Lung (tissue), 12 donors: ENCODE measurements around the gene SHISA7. TPM values are rescaled to one million over a fixed set of nuclear protein-coding genes. Genes with fewer than 3 reads are reported as not detected.
A peak's percentile ranks its signal among the peaks of the same experiment; 100 is the strongest.
"Not testable (repeated sequence)": the region's sequence is repeated elsewhere in the genome, so short reads cannot be mapped to it uniquely, and the experiment has no call there.

Experiments used
- ATAC-seq: fragments of 200-7000 bp; cut with Tn5 transposase; one replicate; pipeline ENCODE4 v1.9.1; 2020; ENCODE audit warnings: moderate number of reproducible peaks; ENCODE audit not compliant: insufficient read depth, low FRiP score
- DNase-seq, 3 donors: peaks; one replicate each; pipeline ENCODE4 v3.0.0-alpha.2; 2013 to 2017
- H3K27ac ChIP-seq, 2 donors: one replicate each; pipeline ENCODE4 v1.5.1; 2013; ENCODE audit warnings: mild to moderate bottlenecking in 2 of 2, moderate library complexity in 2 of 2, control low read depth in 1 of 2, inconsistent platforms in 1 of 2, low read depth in 1 of 2, low read length in 1 of 2
- H3K27me3 ChIP-seq, 3 donors: one replicate each; pipeline ENCODE4 v1.5.1; 2013; ENCODE audit warnings: low read length in 2 of 3; ENCODE audit not compliant: control insufficient read depth in 3 of 3, insufficient read depth in 3 of 3
- H3K36me3 ChIP-seq, 4 donors: one replicate each; pipeline ENCODE4 v1.5.1; 2013; ENCODE audit warnings: low read length in 4 of 4, mild to moderate bottlenecking in 1 of 4, moderate library complexity in 1 of 4; ENCODE audit not compliant: control insufficient read depth in 4 of 4, insufficient read depth in 4 of 4
- H3K4me1 ChIP-seq, 5 donors: one replicate each; pipeline ENCODE4 v1.5.1; 2013; ENCODE audit warnings: low read length in 5 of 5, mild to moderate bottlenecking in 2 of 5, moderate library complexity in 1 of 5; ENCODE audit not compliant: control insufficient read depth in 5 of 5, insufficient read depth in 5 of 5
- H3K4me3 ChIP-seq: one replicate; pipeline ENCODE4 v1.5.1; 2013; ENCODE audit warnings: mild to moderate bottlenecking, control low read depth, moderate library complexity
- H3K9ac ChIP-seq, 2 donors: one replicate each; pipeline ENCODE4 v1.5.1; 2013; ENCODE audit warnings: low read length in 2 of 2, control low read depth in 1 of 2; ENCODE audit not compliant: insufficient read depth in 1 of 2
- H3K9me3 ChIP-seq, 4 donors: one replicate each; pipeline ENCODE4 v1.5.1; 2013; ENCODE audit warnings: low read length in 3 of 4, mild to moderate bottlenecking in 1 of 4, moderate library complexity in 1 of 4; ENCODE audit not compliant: control insufficient read depth in 4 of 4, insufficient read depth in 3 of 4
- WGBS, 2 donors: extraction: QIAGEN DNeasy Blood & Tissue Kit; methylation state at CpG; one replicate each; pipeline ENCODE4 v1.1.7; 2013; 5-methylcytosine and 5-hydroxymethylcytosine counted together
- polyA plus RNA-seq, 2 donors: library from polyadenylated mRNA; stranded (reverse); fragments of 200-250 nt; gene quantifications; one replicate each; pipeline ENCODE4 v1.2.1, GENCODE V29; 2013
- total RNA-seq, 2 donors: library from RNA; depleted of rRNA in 1 of 2; stranded (reverse); fragments of >200 nt in 1 of 2; gene quantifications; one replicate each; pipeline ENCODE4 v1.2.1, GENCODE V29; 2014 to 2021
- TF ChIP-seq, protein P1 (sequence below): IDR thresholded peaks from 2 replicates; pipeline ENCODE4 v1.5.1; 2012; ENCODE audit warnings: mild to moderate bottlenecking; ENCODE audit errors: control extremely low read depth, extremely low read depth
- donor health status: control.
- donor health status: control.
- donor health status: Bipolar disorder and iron deficiency.
- donor health status: healthy.
- donor health status: DM: yes; HTN: yes; CAD: no.

The SHISA7 gene
- total and polyA plus RNA-seq, 4 donors = 0.03 to 0.14 TPM; not detected in 2

DNA sequence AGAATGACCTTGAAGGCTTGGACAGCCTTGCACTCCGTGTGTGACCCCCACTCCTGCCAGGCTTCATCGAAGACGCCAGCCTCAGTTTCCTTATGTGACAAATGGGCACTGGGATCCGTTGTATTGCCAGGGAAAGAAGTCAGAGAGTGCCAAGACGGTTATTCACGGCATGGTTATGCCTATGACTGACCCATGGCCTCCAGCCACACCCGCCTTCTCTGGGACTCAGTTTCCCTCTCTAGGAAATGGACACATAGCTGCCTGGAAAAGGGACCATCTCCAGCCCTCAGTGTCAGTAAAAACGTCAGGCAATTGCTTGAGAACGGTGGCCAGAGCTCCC, 34.6 kb downstream of the SHISA7 start:
- Histone ChIP-seq H3K27ac (peak overlapping the region; percentile 74 to 92), H3K9me3 (peaks cover 0 to 3% (median 0%) of the 10 kb centered on the region in 4 donors), H3K9ac (peak overlapping the region in 1 of 2 donors; percentile 84), H3K27me3 (no peaks in the 10 kb centered on the region), H3K36me3 (peaks cover 0 to 18% (median 14%) of the 10 kb centered on the region in 4 donors), H3K4me3 (peak overlapping the region; percentile 30), H3K4me1 (peaks cover 0 to 21% (median 9%) of the 10 kb centered on the region in 5 donors)
- DNase-seq (no peak), ATAC-seq (no peak)
- TF ChIP-seq, protein P1, sequence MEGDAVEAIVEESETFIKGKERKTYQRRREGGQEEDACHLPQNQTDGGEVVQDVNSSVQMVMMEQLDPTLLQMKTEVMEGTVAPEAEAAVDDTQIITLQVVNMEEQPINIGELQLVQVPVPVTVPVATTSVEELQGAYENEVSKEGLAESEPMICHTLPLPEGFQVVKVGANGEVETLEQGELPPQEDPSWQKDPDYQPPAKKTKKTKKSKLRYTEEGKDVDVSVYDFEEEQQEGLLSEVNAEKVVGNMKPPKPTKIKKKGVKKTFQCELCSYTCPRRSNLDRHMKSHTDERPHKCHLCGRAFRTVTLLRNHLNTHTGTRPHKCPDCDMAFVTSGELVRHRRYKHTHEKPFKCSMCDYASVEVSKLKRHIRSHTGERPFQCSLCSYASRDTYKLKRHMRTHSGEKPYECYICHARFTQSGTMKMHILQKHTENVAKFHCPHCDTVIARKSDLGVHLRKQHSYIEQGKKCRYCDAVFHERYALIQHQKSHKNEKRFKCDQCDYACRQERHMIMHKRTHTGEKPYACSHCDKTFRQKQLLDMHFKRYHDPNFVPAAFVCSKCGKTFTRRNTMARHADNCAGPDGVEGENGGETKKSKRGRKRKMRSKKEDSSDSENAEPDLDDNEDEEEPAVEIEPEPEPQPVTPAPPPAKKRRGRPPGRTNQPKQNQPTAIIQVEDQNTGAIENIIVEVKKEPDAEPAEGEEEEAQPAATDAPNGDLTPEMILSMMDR = no peak
- 67 to 69% methylated on average over 9 of the region's 9 CpGs for WGBS, 2 donors

DNA sequence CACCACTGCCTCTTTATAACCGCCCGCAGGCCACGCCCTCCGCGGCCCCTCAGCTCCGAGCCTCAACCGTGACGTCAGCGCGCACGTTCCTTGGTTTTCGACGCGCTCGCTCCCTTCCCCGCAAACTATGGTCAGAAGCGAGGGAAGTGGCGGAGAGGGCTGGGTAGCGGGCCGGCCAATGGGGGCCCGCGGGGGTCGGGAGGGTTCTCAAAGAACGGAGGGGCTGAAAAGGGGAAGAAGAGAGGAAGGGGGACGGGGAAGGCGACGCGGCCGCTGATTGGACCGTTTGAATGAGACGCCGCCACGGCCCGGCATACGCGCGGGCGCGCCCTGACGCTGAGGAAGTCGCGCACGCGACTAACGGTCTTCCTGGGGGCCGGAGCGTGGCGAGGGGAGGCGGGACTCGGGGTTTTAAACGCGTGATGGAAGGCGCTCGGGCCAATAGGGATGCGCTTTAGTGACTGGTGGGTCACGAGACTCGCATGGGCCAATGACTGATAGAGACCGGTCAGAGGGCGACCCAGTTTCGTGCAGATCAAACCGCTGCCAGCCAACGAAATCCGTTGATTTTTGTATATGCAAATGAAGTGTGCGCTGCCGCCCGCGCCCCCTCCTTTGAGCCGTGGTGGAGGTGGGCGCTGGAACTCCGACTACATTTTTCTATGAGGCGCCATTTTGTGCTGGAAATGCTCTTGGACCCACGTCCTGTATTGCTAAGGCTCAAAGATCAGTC, 35.1 kb downstream of the SHISA7 start:
- H3K36me3 ChIP-seq = peaks cover 0 to 20% (median 16%) of the 10 kb centered on the region in 4 donors
- TF ChIP-seq, protein P1 = no peak

DNA sequence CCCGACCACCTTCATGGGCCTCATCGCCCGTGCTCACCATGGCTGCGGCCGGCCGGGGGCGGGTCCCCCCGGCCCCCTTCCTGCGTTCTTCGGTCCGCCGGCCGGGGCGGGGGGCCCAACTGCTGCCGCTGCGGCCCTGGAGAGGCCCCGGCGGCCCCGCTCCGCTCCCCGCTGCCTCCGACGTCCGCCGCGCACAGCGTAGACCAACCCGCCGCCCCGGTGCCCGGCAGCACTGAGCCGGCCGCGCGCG, 35.6 kb downstream of the SHISA7 start, which contains the start of gene UBE2S:
UBE2S (minus strand) TSS at position 239 of the 250 bp plus-strand sequence; CDS start at position 40, 199 bp downstream.
- not testable (repeated sequence) for DNase-seq, H3K27me3 ChIP-seq, H3K9me3 ChIP-seq
- H3K4me3 ChIP-seq = peak within 1 kb of the TSS; percentile 71
- 0 to 1% methylated on average over 13 to 36 of the region's 36 CpGs for WGBS, 2 donors
- H3K27ac ChIP-seq = peak within 1 kb of the TSS; percentile 95 to 99
- peak; percentile 1 for ATAC-seq
- H3K4me1 ChIP-seq = peaks cover 0 to 21% (median 9%) of the 10 kb centered on the region in 5 donors
- peak within 1 kb of the TSS; percentile 75 to 84 for H3K9ac ChIP-seq
- H3K36me3 ChIP-seq = peaks cover 0 to 25% (median 19%) of the 10 kb centered on the region in 4 donors

More for the DNA sequence above, 35.1 kb downstream of the SHISA7 start:
- H3K27ac ChIP-seq = peak overlapping the region; percentile 95 to 99
- peak overlapping the region; percentile 71 for H3K4me3 ChIP-seq
- peaks cover 0 to 3% (median 0%) of the 10 kb centered on the region in 4 donors for H3K9me3 ChIP-seq
- 0% methylated on average over 62 to 72 of the region's 72 CpGs for WGBS, 2 donors
- no peaks in the 10 kb centered on the region for H3K27me3 ChIP-seq
- ATAC-seq (peak; percentile 97), DNase-seq (peak; percentile 99 to 100 (median 100))
- H3K9ac ChIP-seq = peak overlapping the region in 1 of 2 donors; percentile 84
- H3K4me1 ChIP-seq = peaks cover 0 to 21% (median 9%) of the 10 kb centered on the region in 5 donors

DNA sequence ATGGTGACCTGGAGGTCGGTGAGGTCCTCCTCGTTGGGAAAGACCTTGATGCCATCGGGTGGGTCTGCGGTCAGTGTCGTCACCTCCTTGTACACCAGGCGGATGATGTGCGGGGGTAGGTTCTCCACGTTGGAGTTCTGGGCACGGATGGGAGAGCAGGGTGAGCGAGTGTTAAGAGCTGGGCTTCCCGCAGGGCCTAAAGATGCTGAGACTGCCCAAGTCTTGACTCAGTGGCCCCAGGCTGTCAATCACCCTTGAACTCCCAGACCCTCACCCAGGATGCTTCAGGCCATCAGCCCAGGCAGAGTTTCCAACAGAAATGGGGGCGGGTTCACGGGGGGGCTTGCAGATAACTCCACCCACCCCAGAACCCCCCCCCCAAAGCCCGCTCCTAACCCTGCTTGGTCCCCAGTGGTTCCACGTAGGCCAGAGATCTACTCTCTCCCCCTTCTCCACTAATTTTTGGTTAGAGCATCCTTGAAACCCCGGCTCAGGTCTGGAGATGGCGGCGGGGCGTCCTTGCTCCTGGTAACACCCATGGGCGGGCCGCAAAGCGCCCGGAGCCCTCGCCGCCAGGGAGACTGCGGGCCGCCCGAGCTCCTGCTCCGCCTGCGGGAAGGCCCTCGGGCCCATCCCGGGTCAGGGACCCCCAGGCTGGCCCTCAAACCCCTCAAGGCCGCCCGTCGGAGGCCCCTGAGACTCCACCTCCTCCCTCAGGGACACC, 36.1 kb downstream of the SHISA7 start:
- Histone ChIP-seq H3K4me1 (peaks cover 0 to 21% (median 9%) of the 10 kb centered on the region in 5 donors), H3K27me3 (no peaks in the 10 kb centered on the region), H3K4me3 (peak overlapping the region; percentile 71), H3K9ac (peak overlapping the region; percentile 75 to 77), H3K9me3 (peaks cover 0 to 3% (median under 1%) of the 10 kb centered on the region in 4 donors), H3K36me3 (peaks cover 4 to 30% (median 24%) of the 10 kb centered on the region in 4 donors), H3K27ac (peak overlapping the region; percentile 95 to 99)
- 11 to 13% methylated on average over 35 of the region's 35 CpGs for WGBS, 2 donors
- DNase-seq = peak in 1 of 3 donors; percentile 25
- ATAC-seq = peak; percentile 6
- TF ChIP-seq, protein P1 = no peak
